ENCODE data around the gene LRRC4B.

GRCh38 chr19:50515168-50515561 is 53.1 kb downstream of the LRRC4B start:
- TF ChIP-seq CTCF (conservative IDR thresholded peaks at IDR 0.05 in 1 of 2, IDR thresholded peaks at IDR 0.05 in 1 of 2; ENCODE audit: low read depth in 1 of 2, low read length in 2 of 2) (no peak), EZH2 (IDR thresholded peaks at IDR 0.05; ENCODE audit: low read length, missing control alignments) (no peak)

All from fibroblast of lung (primary cell).